ENCODE data around the gene C12orf43. TPM values are rescaled to one million over a fixed set of nuclear protein-coding genes. Genes with fewer than 3 reads are reported as not detected.

Gene C12orf43
- total RNA-seq, 2 donors from 2014 or later, result 26.6 to 34.8 TPM

DNA sequence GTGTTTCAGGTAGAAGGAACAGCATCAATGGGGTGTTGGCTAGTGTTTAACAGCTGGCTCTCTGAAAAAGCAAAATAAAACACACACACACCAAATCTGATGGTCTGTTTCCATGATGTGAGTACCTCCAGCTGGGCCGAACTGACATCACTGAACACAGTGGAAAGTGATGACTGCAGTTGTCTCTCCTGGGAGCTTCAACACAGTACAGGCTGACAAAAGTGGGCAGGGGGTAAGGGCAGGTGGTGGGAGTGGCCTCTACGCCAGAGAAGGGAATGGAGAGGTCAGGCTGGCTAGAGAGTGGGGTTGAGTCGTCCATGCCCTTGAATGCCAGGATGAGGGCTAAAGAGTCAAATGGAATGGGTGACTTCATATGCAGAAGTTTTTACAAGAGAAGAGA is 46.0 kb downstream of the C12orf43 start:
- Mint-ChIP-seq H3K27me3 (no peaks in the 10 kb centered on the region), H3K27ac (no peak overlapping the region), H3K4me3 (no peak overlapping the region), H3K9me3 (no peaks in the 10 kb centered on the region), H3K36me3 (no peaks in the 10 kb centered on the region), H3K4me1 (ENCODE audit: low read depth in 2 of 2) (peaks cover 0 to 9% of the 10 kb centered on the region in 2 donors)
- DNase-seq (ENCODE audit: low spot score) (no peak), ATAC-seq (no peak)

DNA sequence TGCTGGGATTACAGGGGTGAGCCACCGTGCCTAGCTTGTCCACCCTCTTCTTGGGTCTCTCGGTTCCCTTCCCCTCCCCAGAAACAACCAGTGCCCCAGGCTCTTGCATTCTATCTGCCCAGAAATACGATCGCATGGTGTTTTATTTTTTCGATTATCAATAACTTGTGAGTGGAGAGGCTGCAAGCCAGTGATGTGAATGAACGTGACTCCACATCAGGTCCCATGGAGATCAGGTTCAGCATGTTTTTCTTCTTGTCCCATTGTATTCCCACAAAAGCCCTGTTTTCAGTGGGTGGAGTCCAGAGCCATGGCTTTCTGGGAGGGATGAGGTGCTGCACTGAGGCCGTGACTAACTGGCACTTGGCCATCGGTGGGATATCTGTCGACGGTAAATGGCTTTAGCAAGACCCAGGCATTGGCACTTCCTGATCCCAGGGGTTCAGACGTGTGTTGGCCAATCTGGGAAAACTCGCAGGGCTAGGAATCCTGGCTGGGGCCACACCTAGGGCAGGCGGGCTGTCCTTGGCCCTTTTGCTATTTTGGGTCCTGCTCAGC is 50.7 kb downstream of the C12orf43 start:
- Mint-ChIP-seq H3K36me3 (no peaks in the 10 kb centered on the region), H3K9me3 (no peaks in the 10 kb centered on the region), H3K27me3 (peaks cover 0 to 3% of the 10 kb centered on the region in 2 donors), H3K4me1 (ENCODE audit: low read depth in 2 of 2) (no peaks in the 10 kb centered on the region), H3K27ac (no peak overlapping the region), H3K4me3 (no peak overlapping the region)
- ATAC-seq (no peak), DNase-seq (ENCODE audit: low spot score) (no peak)

DNA sequence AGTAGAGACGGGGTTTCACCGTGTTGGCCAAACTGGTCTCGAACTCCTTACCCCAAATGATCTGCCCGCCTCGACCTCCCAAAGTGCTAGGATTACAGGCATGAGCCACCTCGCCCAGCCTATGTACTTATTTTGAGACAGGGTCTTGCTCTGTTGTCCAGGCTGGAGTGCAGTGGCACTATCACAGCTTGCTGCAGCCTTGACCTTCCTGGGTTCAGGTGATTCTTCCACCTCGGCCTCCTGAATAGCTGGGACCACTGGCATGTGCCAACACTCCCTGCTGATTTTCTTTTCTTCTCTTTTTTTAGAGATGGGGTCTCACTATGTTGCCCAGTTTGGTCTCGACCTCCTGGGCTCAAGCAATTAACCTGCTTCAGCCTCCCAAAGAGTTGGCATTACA is 52.0 kb downstream of the C12orf43 start:
- no peak overlapping the region for H3K27ac Mint-ChIP-seq
- H3K4me1 Mint-ChIP-seq (ENCODE audit: low read depth in 2 of 2), result peaks cover 0 to 6% of the 10 kb centered on the region in 2 donors
- DNase-seq (ENCODE audit: low spot score) (no peak), ATAC-seq (no peak)
- no peaks in the 10 kb centered on the region for H3K9me3 Mint-ChIP-seq
- peaks cover 0 to 3% of the 10 kb centered on the region in 2 donors for H3K27me3 Mint-ChIP-seq
- no peak overlapping the region for H3K4me3 Mint-ChIP-seq
- no peaks in the 10 kb centered on the region for H3K36me3 Mint-ChIP-seq

DNA sequence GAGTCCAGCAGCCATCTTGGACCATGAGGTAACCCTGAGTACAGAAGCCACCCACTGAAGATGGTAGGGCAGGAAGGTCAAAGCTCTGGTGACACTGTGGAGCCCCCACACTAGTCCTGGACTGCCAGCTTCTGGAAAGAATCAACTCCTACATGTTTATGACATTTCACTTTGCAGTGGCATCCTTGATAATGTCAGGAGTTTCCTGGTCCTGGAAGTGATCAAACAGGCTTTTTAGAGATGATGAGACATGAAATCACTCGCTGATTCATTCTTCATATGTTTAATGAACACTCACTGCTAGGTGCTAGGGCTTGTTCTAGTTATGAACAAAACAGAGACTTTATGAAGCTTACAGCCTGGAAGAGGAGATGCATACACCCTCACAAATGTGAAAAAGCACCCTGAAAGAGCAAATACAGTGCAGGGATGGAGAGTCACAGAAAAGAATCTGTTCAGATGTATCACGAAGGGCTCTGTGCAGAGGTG is 53.7 kb downstream of the C12orf43 start:
- no peak for DNase-seq (ENCODE audit: low spot score)
- ATAC-seq, result peak in 1 of 2 donors; percentile 68
- Mint-ChIP-seq H3K27ac (no peak overlapping the region), H3K9me3 (no peaks in the 10 kb centered on the region), H3K36me3 (no peaks in the 10 kb centered on the region), H3K27me3 (peaks cover 0 to 3% of the 10 kb centered on the region in 2 donors), H3K4me3 (no peak overlapping the region), H3K4me1 (ENCODE audit: low read depth in 2 of 2) (peaks cover 0 to 6% of the 10 kb centered on the region in 2 donors)

DNA sequence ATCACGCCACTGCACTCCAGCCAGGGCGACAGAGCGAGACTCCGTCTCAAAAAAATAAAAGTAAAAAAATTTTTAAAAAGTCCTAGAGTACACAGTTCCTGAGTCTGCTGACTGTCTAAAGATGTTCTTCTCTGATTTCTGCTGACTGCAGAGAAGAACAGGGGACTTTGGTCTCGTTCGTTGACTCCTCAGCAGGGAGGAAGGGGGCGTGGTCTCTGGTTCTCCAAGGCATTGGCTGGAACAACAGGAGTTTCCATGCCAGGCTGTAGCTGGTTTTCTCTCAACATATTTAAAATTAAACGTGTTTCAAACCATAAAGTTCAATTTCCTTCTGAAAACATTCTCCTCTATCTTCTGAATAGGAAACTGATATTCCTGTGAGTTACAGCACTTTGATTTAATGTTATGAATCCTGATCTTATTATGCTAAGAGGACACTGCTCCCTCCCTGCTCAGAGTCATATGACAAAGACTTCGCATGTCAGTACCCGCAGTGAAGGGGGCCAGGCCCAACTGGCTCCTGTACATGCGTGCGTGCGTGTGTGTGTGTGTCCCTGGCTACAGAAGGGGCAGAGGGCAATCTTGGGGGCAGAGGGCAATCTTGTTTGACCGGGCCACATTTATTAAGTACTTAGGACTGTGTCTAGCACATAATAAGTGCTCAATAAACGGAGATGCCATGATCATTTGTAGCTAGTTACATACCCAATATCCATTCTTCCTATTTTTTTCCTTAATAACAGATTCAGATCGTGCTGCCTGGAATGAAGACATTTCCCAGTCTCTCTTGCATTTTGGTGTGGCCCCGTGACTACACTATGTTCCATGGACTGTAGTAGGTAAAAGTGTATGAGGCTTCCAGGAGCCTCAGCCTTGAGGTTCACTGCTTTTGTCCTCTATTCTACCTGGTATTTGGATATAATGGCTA is 54.4 kb downstream of the C12orf43 start:
- no peak overlapping the region for H3K4me3 Mint-ChIP-seq
- no peak overlapping the region for H3K27ac Mint-ChIP-seq
- no peaks in the 10 kb centered on the region for H3K9me3 Mint-ChIP-seq
- peaks cover 0 to 6% of the 10 kb centered on the region in 2 donors for H3K4me1 Mint-ChIP-seq (ENCODE audit: low read depth in 2 of 2)
- H3K27me3 Mint-ChIP-seq, result peaks cover 0 to 3% of the 10 kb centered on the region in 2 donors
- ATAC-seq (no peak), DNase-seq (ENCODE audit: low spot score) (no peak)
- no peaks in the 10 kb centered on the region for H3K36me3 Mint-ChIP-seq

DNA sequence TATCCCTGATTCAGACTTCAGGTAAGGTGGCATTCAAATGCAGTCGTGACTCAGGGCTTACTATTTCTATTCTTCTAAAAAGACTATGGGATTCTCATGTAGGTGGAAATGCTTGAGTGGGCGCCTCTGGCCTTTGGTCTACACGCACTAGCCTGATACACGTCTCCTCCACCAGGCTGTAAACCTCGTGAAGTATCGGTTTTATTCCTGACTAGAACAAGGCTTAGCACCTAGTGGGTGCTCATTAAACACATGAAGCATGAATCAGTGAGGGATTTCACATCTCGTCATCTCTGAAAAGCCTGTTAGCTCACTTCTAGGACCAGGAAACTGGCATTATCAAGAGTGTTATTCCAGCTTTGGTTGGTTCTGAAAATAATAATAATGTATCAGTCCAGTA is 55.6 kb downstream of the C12orf43 start:
- ATAC-seq (peak; percentile 28 to 56), DNase-seq (ENCODE audit: low spot score) (no peak)
- H3K4me3 Mint-ChIP-seq, result no peak overlapping the region
- no peaks in the 10 kb centered on the region for H3K36me3 Mint-ChIP-seq
- H3K27ac Mint-ChIP-seq, result no peak overlapping the region
- no peaks in the 10 kb centered on the region for H3K9me3 Mint-ChIP-seq
- H3K4me1 Mint-ChIP-seq (ENCODE audit: low read depth in 2 of 2), result peaks cover 0 to 6% of the 10 kb centered on the region in 2 donors
- H3K27me3 Mint-ChIP-seq, result peaks cover 0 to 3% of the 10 kb centered on the region in 2 donors

DNA sequence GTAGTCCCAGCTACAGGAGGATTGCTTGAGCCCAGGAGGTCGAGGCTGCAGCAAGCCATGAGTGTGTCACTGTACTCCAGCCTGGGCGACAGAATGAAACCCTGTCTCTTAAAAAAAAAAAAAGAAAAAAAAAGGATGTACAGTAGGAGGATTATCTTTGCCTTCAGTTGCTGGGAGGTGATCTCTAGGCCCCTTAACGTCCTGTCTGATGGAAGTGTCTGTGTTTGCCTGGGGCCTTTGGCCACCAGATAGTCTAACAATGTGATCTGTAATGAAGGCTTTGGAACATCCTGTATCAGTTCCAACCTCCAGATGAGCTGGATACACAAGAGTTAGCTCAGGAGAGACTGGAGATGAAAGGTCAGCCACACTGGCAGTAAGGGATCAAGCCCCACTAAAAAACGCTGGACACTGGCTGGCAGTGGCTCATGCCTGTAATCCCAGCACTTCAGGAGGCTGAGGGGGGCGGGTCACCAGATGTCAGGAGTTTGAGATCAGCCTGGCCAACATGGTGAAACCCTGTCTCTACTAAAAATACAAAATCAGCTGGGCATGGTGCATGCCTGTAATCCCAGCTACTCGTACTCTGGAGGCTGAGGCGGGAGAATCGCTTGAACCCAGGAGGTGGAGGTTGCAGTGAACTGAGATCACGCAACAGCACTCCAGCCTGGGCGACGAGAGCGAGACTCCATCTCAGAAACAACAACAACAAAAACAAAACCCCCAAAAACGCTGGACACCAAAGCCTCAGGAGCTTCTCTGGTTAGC is 57.0 kb downstream of the C12orf43 start:
- Mint-ChIP-seq H3K36me3 (no peaks in the 10 kb centered on the region), H3K4me1 (ENCODE audit: low read depth in 2 of 2) (peaks cover 0 to 6% of the 10 kb centered on the region in 2 donors), H3K9me3 (no peaks in the 10 kb centered on the region), H3K27ac (peak overlapping the region in 1 of 2 donors; percentile 16), H3K4me3 (peak overlapping the region; percentile 53), H3K27me3 (peaks cover 0 to 3% of the 10 kb centered on the region in 2 donors)
- DNase-seq (ENCODE audit: low spot score) (no peak), ATAC-seq (no peak)

DNA sequence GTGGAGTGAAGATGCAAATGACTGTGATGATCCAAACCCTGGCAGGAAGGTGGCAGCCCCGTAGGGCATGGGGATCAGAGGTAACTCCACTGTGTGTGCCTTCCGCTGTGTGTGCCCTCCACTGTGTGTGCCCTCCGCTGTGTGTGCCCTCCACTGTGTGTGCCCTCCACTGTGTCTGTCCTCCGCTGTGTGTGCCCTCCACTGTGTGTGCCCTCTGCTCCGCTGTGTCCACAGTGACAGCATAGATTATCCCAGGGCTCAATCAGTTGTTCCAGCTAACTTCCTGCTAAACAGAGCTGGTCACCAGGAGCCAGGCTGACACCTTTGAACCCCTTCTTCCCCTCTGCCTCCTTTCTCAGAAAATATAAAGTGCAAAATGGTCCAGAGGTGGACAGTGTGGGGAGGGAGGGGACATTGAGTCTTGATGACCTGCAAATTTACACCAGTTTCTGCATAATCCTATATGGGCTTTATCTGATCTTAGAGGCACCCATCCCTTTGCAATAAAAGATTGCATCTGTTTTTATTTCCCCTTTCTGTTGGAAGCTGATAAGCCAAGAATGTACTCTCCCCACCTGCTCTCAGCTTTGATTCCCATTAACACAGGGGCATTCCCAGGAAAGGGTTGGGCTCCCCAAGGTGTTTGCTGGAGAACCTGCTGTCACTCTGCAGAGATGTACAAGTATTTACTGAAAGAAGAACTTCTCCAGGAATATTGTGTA is 59.5 kb downstream of the C12orf43 start:
- Mint-ChIP-seq H3K27me3 (no peaks in the 10 kb centered on the region), H3K9me3 (no peaks in the 10 kb centered on the region), H3K4me3 (no peak overlapping the region), H3K4me1 (ENCODE audit: low read depth in 2 of 2) (peaks cover 0 to 6% of the 10 kb centered on the region in 2 donors), H3K27ac (no peak overlapping the region), H3K36me3 (no peaks in the 10 kb centered on the region)
- ATAC-seq (no peak), DNase-seq (ENCODE audit: low spot score) (no peak)

DNA sequence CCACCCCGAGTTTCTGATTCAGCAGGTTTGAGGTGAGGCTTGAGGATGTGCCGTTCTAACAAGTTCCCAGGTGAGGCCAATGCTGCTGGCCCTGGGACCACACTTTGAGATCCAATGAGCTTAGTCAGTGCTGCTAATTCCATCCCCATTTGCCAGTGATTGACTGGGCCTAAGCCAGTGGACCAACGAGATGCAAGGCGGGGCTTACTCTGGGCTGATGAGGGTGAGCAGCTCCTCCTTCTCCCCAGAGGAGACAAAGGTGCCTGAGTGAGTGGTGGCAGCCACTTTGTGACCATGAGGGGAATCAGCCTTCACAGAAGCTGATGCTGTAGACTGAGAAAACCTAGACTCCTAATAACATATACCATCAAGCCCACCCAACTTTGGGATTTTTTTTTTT is 61.1 kb downstream of the C12orf43 start:
- Mint-ChIP-seq H3K4me3 (no peak overlapping the region), H3K4me1 (ENCODE audit: low read depth in 2 of 2) (peaks cover 0 to 6% of the 10 kb centered on the region in 2 donors), H3K27me3 (no peaks in the 10 kb centered on the region), H3K27ac (no peak overlapping the region), H3K36me3 (no peaks in the 10 kb centered on the region), H3K9me3 (no peaks in the 10 kb centered on the region)
- ATAC-seq, result no peak
- no peak for DNase-seq (ENCODE audit: low spot score)

DNA sequence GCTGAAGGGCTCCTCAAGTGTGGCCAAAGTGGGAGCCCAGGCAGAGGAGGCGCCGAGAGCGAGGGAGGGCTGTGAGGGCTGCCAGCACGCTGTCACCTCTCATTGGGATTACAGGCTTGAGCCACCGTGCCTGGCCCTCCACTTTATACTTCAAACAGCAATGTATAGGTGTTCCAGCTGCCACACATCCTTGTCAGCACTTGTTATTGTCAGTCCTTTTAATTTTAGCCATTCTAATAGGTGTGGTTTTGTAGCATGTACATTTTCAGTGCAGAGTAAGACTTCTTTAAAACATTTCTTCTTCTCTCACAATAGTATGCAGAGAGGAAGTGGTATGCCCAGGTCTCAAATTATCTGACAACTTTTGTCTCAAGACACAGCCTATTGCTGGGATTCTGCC is 65.5 kb downstream of the C12orf43 start:
- H3K4me3 Mint-ChIP-seq, result no peak overlapping the region
- no peaks in the 10 kb centered on the region for H3K4me1 Mint-ChIP-seq (ENCODE audit: low read depth in 2 of 2)
- DNase-seq (ENCODE audit: low spot score) (no peak), ATAC-seq (no peak)
- H3K27ac Mint-ChIP-seq, result no peak overlapping the region
- no peaks in the 10 kb centered on the region for H3K27me3 Mint-ChIP-seq
- H3K36me3 Mint-ChIP-seq, result no peaks in the 10 kb centered on the region
- H3K9me3 Mint-ChIP-seq, result no peaks in the 10 kb centered on the region

Other genes with a start within 250 kb of the C12orf43 start
- gene SPPL3, start 112.1 kb downstream of the C12orf43 start, total RNA-seq, result 10 to 100 TPM; 21.6 to 31.6 TPM
- not detected for gene HNF1A, start 37.9 kb downstream of the C12orf43 start, total RNA-seq
- gene OASL, start 22.8 kb upstream of the C12orf43 start, total RNA-seq, result 10 to 100 TPM; 10.1 to 10.8 TPM
- 10 to 100 TPM; 20.2 to 46.6 TPM for gene P2RX7, start 116.4 kb upstream of the C12orf43 start, total RNA-seq
- 10 to 100 TPM; 39.8 to 46.6 TPM for gene P2RX4, start 193.6 kb upstream of the C12orf43 start, total RNA-seq